Astrocyte (in vitro differentiated cells and primary cell): Measurements from ENCODE around the gene MAGEA11.

Source experiments
- CTCF ChIP-seq: IDR thresholded peaks from 2 replicates; pipeline ENCODE4 v1.5.1; 2011; ENCODE audit warnings: low read depth, mild to moderate bottlenecking, inconsistent platforms, low read length, moderate library complexity; ENCODE audit not compliant: insufficient read depth
- EZH2 ChIP-seq: IDR thresholded peaks from 2 replicates; pipeline ENCODE4 v1.6.1; 2012; ENCODE audit warnings: mild to moderate bottlenecking, low read length, inconsistent platforms; ENCODE audit not compliant: insufficient read depth

- TF ChIP-seq EZH2 (no peak), CTCF (no peak)
Observed at GRCh38 chrX:149687991-149688390, 23.9 kb upstream of the MAGEA11 start.
